NCI-H460 (cell line): ENCODE data around the gene XIAP. TPM values are rescaled to one million over a fixed set of nuclear protein-coding genes. Genes with fewer than 3 reads are reported as not detected.
A peak's percentile ranks its signal among the peaks of the same experiment; 100 is the strongest.

Experiments used
- DNase-seq: peaks from one replicate; pipeline ENCODE4 v3.0.0-alpha.2; 2016; ENCODE audit warnings: low read depth; ENCODE audit errors: extremely low read depth
- small RNA-seq, 2 experiments: library from RNA; depleted of rRNA; stranded (forward); fragments of <200 nt; gene quantifications; one replicate each; pipeline ENCODE3, GENCODE V24; 2014
- total RNA-seq: library from RNA; depleted of rRNA; stranded (reverse); fragments of >200 nt; shearing (Covaris generic); gene quantifications from 2 replicates; pipeline ENCODE4 v1.2.3, GENCODE V29; 2014; rRNA removed

The XIAP gene
- total RNA-seq, 1 experiment from 2014 or later = 52.6 TPM

DNA sequence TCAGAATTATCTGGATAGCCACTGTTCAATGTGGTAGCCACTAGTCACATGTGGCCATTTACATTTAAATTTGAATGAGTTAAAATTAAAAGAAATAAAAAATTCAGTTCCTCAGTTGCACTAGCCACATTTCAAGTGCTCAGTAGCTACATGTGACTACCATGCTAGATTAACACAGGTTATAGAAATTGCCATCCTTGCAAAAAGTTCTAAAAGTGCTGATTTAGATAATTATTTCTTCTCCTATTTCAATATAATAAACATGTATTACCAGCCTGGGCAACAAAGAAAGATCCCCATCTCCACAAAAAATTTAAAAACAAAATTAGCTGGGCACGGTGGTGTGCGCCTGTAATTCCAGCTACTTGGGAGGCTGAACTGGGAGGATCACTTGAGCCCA is 90.0 kb downstream of the XIAP start:
- DNase-seq = no peak

DNA sequence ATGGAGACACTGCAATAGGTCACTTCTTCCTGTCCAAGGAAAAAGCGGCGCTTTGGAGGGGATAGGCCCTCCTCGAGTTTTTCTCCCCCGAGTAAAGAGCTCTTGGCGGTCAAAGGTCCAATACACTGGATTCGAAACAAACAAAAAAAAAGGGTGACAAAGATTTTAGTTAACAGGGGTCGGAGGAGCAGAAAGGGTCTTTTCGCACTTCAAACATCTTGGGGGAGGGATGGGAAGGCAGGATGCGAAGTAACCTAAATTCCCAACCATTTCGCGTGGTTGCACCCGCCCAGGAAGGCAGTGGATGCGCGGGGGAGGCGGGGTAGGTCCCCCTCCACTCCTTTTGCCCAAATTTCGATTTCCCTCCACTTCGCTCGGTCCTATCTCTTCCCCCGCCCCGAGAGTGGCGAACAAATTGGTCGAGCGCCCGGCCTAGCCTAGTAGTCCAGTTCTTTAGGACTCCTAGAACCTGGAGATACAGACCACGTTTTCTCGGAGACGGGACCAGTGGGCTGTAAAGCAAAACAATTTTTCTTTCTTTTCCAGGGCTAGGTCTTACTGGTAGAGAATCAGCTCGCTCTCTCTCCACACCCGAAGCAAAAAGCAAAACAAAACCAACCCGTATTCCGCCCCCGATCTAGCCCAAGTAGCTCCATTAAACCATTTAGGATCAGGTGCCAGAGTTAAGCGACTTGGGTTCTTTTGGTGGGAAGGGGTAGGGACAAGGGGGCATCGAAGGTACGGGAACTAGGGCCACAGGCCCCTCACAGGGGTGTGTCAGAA is 99.6 kb downstream of the XIAP start:
- DNase-seq = no peak

DNA sequence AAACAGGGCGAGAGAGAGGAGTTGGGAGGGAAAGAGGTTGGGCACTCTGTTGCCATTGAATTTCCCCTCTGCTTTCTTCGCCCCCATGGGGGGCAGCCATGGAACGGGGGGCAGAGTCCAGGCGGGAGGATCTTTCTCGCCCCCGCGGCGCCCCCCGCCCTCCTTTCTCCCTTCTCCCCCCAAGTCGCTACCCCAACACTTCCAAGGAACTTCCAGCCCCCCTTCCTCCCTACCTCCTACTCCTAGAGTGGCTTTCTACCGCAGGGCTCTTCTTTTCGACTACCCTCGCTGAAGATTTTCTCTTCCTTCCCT is 101.1 kb downstream of the XIAP start:
- no peak for DNase-seq

DNA sequence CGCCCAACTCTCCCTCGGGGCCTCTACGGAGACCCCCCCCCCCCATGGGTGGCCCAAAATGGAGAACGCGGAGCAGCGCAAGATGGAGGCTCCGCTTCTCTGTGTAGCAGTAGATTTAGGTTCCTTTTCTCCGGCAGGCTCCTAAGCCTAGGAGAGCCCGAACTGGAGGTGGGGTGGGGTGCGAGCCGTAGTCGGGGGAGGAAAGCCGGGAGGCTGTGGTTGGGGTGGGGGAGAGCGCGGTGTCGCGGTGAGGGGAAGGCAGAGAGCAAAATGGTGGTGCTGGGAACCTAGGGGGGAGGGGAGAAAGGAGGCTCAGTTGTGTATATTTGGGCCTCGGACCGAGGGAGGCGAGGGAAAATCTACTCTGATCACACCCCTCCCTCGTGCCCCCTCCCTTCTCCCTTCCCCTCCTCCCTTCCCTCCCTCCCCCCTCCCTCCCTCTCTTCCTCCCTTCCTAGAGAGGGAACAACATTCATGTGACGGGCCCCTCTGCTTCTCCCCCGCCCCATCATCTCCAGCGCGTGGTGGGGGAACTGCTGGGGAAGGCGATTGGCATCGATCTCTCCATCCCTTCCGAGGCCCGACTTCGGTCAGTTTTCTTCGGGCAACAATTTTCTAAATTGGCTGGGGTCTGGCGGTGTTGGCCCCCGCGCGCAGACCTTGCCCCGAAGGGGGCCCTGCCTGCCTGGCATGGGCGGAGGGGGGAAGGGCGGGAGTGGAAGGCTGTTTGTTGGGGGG is 101.6 kb downstream of the XIAP start, which contains the start of gene STAG2:
Gene STAG2, plus strand, starts transcription at position 439 of the 738 bp plus-strand sequence. CDS start 60,922 bp downstream, outside the sequence.
- DNase-seq = peak; percentile 92

DNA sequence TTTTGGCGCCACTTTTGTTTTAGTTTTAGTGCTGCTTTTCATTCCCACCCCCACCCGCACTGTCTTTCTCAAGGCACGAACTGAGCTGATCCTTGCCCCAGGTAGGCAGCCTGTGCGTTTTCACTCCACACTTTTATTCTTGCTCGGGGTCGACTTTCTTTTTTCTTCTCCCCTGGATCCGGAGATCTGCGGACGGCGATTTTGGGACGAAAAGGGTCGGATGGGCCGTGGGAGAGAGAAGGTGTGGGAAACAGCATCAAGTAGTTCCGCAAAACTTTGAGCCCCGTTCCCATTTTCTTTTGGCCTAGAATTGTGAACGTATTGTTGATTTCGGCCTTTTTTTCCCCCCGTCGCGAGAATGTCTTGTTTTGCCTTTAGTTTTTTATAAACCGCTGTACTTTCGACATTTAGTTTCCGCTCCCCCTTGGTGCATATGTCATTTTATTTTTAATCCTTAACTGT is 102.2 kb downstream of the XIAP start:
- DNase-seq = peak; percentile 37

DNA sequence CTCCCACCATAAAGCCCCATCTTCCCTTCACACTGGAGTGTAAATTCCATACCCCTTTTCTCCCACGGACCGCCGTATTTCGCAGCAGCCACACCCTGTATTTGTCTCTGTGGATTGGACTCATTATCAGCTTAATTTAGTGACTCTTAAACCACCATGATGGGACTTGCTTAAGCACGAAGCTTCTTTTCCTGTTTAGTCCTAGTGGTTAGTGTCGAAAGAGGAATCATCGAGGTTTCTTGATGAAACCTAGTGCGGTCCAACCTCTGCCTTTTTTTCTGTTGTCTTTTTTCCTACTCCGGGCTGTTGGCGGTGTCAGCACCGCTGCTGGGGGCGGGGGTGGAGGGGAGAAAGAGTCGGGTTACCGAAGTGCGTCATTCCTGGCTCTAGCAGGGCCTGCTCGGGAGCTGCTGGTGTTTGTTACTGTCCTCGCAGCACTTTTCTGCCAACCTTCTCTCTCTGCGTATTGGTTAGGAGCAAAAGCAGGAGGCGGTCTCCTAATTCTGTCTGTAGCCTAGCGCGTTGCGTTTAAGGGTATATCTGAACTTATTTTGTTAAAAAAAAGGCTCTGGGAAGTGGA is 103.0 kb downstream of the XIAP start:
- peak; percentile 94 for DNase-seq

Small RNAs within 50 kb of the gene (small RNA-seq; reads per million reads assigned to genes)
- gene RF00019 = 0 reads per million in 2 experiments
- 0 reads per million in 2 experiments for gene RN7SL190P
- 0 reads per million in 2 experiments for gene RNU6-122P

Other genes with a start within 250 kb of the XIAP start
- gene THOC2, start 127.0 kb upstream of the XIAP start, total RNA-seq = 95.9 and 108 TPM in 2 replicates
- 124 and 136 TPM in 2 replicates for gene STAG2, start 101.7 kb downstream of the XIAP start, total RNA-seq